PFSK-1 (cell line): ENCODE measurements around the gene MYL3.

ENCODE experiments used
- FOXP2 ChIP-seq: optimal IDR thresholded peaks from 2 replicates; pipeline ENCODE3; 2011; ENCODE audit warnings: borderline replicate concordance, control low read depth, inconsistent platforms; ENCODE audit not compliant: insufficient read depth; ENCODE audit errors: extremely low read length, extremely low read depth
- POLR2AphosphoS5 ChIP-seq: IDR thresholded peaks from 2 replicates; pipeline ENCODE4 v1.6.1; 2012; ENCODE audit warnings: low read depth, mild to moderate bottlenecking, control low read depth, low read length, moderate library complexity
- SIN3A ChIP-seq: IDR thresholded peaks from 2 replicates; pipeline ENCODE4 v1.6.1; 2012; ENCODE audit warnings: mild to moderate bottlenecking, low read length, moderate library complexity, borderline replicate concordance; ENCODE audit not compliant: insufficient read depth
- TAF1 ChIP-seq: IDR thresholded peaks from 2 replicates; pipeline ENCODE4 v1.6.1; 2012; ENCODE audit warnings: low read length, control low read depth, borderline replicate concordance; ENCODE audit not compliant: insufficient read depth
- TF ChIP-seq, protein P1 (sequence below), 2 experiments: IDR thresholded peaks; 2 replicates each; pipeline versions ENCODE4 v1.6.1 to v1.8.0; 2011 to 2012; ENCODE audit warnings: low read depth in 2 of 2, low read length in 2 of 2, control low read depth in 1 of 2, inconsistent platforms in 1 of 2, mild to moderate bottlenecking in 1 of 2, moderate library complexity in 1 of 2; ENCODE audit not compliant: insufficient read depth in 1 of 2

The MYL3 gene

DNA sequence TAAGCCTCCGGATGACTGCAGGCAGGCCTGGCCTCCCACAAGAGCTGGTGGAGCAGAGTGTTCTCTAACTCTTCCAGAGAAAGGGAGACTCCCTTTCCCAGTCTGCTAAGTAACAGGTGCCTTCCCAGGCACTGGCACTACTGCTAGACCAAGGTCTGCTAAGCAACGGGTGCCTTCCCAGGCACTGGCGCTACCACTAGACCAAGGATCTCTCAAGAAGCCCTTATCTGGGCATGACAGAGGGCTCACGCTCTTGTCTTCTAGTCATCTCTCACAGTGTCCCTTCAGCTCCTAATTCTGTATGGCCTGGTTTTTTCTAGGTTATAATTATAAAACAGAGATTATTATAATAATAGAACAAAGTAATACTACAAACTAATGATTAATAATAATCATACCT, 27.8 kb downstream of the MYL3 start:
- TF ChIP-seq POLR2AphosphoS5 (no peak), FOXP2 (no peak), SIN3A (no peak), TAF1 (no peak)
- TF ChIP-seq, protein P1, sequence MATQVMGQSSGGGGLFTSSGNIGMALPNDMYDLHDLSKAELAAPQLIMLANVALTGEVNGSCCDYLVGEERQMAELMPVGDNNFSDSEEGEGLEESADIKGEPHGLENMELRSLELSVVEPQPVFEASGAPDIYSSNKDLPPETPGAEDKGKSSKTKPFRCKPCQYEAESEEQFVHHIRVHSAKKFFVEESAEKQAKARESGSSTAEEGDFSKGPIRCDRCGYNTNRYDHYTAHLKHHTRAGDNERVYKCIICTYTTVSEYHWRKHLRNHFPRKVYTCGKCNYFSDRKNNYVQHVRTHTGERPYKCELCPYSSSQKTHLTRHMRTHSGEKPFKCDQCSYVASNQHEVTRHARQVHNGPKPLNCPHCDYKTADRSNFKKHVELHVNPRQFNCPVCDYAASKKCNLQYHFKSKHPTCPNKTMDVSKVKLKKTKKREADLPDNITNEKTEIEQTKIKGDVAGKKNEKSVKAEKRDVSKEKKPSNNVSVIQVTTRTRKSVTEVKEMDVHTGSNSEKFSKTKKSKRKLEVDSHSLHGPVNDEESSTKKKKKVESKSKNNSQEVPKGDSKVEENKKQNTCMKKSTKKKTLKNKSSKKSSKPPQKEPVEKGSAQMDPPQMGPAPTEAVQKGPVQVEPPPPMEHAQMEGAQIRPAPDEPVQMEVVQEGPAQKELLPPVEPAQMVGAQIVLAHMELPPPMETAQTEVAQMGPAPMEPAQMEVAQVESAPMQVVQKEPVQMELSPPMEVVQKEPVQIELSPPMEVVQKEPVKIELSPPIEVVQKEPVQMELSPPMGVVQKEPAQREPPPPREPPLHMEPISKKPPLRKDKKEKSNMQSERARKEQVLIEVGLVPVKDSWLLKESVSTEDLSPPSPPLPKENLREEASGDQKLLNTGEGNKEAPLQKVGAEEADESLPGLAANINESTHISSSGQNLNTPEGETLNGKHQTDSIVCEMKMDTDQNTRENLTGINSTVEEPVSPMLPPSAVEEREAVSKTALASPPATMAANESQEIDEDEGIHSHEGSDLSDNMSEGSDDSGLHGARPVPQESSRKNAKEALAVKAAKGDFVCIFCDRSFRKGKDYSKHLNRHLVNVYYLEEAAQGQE (IDR thresholded peaks at IDR 0.05; ENCODE audit: insufficient read depth in 1 of 2, low read depth in 2 of 2, low read length in 2 of 2) = no peak

DNA sequence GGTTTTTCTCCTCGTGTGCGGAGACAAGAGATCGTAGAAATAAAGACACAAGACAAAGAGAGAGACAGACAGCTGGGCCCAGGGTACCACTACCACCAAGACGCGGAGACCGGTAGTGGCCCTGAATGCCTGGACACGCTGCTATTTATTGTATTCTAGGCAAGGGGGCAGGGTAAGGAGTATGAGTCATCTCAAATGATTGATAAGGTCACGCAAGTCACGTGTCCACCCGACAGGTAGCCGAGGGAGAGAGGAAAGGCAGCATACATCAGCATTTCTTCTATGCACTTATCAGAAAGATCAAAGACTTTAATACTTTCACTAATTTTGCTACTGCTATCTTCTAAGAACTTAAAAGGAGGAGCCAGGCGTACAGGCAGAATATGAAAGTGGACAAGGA, 28.2 kb downstream of the MYL3 start:
- TF ChIP-seq TAF1 (no peak), SIN3A (no peak), FOXP2 (no peak), POLR2AphosphoS5 (no peak)
- TF ChIP-seq, protein P1 (IDR thresholded peaks at IDR 0.05; ENCODE audit: insufficient read depth in 1 of 2, low read depth in 2 of 2, low read length in 2 of 2) = no peak

DNA sequence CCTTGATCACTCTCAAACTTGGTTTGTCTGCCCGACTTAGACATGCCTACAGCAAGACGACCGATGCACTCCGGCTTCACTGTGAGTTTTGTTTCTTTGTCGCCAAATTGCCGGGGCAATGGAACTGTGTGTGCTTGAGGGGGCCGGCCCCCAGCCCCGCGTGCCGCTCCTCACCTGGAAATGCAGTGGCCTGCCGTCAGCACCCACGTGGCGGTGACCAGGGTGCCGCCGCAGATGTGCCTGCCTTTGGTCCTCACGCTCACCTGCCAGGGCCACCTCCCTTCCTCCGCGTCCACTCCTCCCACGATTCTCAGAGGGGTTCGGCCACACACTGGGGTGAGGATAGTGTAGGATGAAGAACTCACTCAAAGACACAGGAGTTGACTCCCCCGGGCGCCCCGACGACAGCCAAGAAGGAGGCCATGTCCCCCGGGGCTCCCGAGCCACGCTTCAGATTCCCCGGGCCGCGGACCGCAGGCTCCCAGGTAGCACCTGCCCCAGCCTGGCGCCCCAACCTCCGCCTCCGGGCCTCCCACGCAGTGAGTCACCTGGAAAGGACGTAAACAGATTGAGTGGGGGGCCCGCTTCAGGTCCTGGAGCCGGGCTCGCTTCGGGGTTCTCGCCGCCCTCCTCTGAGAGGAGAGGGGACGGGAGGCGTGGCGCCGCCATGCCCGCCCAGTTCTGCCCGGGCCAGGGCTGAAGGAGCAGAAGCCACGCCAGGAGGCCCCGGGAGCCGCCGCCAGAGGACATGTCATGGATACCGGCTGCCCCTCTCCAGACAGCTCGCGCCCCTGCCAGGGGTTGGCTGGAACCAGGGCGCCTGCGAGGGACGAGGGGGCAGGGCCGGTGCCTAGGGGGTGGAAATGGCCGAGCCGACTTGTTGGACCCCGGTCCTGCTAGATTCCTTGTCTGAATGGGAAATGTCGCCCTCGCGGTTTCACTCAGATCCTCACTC, 29.6 kb downstream of the MYL3 start:
- TF ChIP-seq POLR2AphosphoS5 = no peak
- no peak for TF ChIP-seq FOXP2
- no peak for TF ChIP-seq SIN3A
- TF ChIP-seq, protein P1 (IDR thresholded peaks at IDR 0.05; ENCODE audit: insufficient read depth in 1 of 2, low read depth in 2 of 2, low read length in 2 of 2) = no peak

DNA sequence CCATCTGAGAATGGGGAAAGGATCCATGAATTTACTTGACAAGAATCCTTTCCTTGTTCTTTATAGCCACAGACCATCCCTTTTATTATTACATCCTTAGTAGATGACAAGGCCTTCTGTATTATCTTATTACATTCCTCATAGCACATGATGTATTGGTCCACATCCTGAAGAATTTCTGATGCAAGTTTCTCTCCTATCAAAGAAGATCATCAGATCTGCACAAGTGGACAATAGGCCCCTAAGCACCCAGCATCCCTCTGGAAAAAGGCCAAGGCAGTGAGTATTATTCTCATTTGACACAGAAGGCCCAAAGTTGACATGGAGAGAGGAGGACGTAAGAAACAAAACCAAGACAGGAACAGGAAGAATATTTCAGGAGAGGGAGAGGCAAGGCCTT, 31.4 kb downstream of the MYL3 start:
- TF ChIP-seq SIN3A = no peak
- TF ChIP-seq POLR2AphosphoS5 = no peak
- TF ChIP-seq TAF1 = no peak
- TF ChIP-seq FOXP2 = no peak
- TF ChIP-seq, protein P1 (IDR thresholded peaks at IDR 0.05; ENCODE audit: insufficient read depth in 1 of 2, low read depth in 2 of 2, low read length in 2 of 2) = no peak
